Renal cortex interstitium (tissue), 11 donors: ENCODE results near the gene UBAC2. TPM values are rescaled to one million over a fixed set of nuclear protein-coding genes. Genes with fewer than 3 reads are reported as not detected.
"Not testable (repeated sequence)": the region's sequence is repeated elsewhere in the genome, so short reads cannot be mapped to it uniquely, and the experiment has no call there.

Experiments used
- DNase-seq, 11 donors: peaks; one replicate each; pipeline ENCODE4 v3.0.0-alpha.2; 2013; ENCODE audit warnings: low read depth in 9 of 11, low spot score in 4 of 11; ENCODE audit errors: extremely low read depth in 1 of 11
- polyA plus RNA-seq, 3 donors: library from polyadenylated mRNA; unstranded; fragments of 120-200 nt; gene quantifications; one replicate each; pipeline ENCODE4 v1.2.1, GENCODE V29; 2013; ENCODE audit not compliant: insufficient read length in 3 of 3

UBAC2 gene
- polyA plus RNA-seq, 3 donors: 77.7 to 98.0 (median 95.3) TPM

- DNase-seq: no peak
Observed at GRCh38 chr13:99407906-99408702, 207.4 kb downstream of the UBAC2 start.

GRCh38 chr13:99408703-99409000 lies 208.0 kb downstream of the UBAC2 start:
- DNase-seq: no peak

- not testable (repeated sequence) for DNase-seq
Observed at GRCh38 chr13:99409461-99410083, 208.9 kb downstream of the UBAC2 start.

- DNase-seq: not testable (repeated sequence)
Observed at GRCh38 chr13:99410646-99411475, 210.2 kb downstream of the UBAC2 start.

GRCh38 chr13:99412856-99413255 lies 212.2 kb downstream of the UBAC2 start:
- no peak for DNase-seq

- no peak for DNase-seq
Observed at GRCh38 chr13:99414048-99414995, 213.7 kb downstream of the UBAC2 start.

GRCh38 chr13:99415014-99415650 lies 214.5 kb downstream of the UBAC2 start:
- no peak for DNase-seq

- no peak for DNase-seq
Observed at GRCh38 chr13:99415851-99416331, 215.2 kb downstream of the UBAC2 start.

GRCh38 chr13:99416411-99417121 lies 215.9 kb downstream of the UBAC2 start:
- DNase-seq: no peak

- DNase-seq: no peak
Observed at GRCh38 chr13:99417201-99418102, 216.8 kb downstream of the UBAC2 start.

GRCh38 chr13:99418103-99418842 lies 217.6 kb downstream of the UBAC2 start:
- no peak for DNase-seq

GRCh38 chr13:99418843-99419140 lies 218.1 kb downstream of the UBAC2 start:
- no peak for DNase-seq

GRCh38 chr13:99419591-99420243 lies 219.1 kb downstream of the UBAC2 start:
- no peak for DNase-seq

GRCh38 chr13:99421271-99421670 lies 220.6 kb downstream of the UBAC2 start:
- DNase-seq: no peak

GRCh38 chr13:99421758-99422585 lies 221.3 kb downstream of the UBAC2 start:
- DNase-seq: no peak
